Superior temporal gyrus (tissue), 1 donor: ENCODE measurements around the gene ABCD1.
"Not testable (repeated sequence)": the region's sequence is repeated elsewhere in the genome, so short reads cannot be mapped to it uniquely, and the experiment has no call there.

Experiments
- DNase-seq: peaks from one replicate; pipeline ENCODE4 v3.0.0-alpha.2; 2016; ENCODE audit errors: extremely low spot score

Gene ABCD1

DNA sequence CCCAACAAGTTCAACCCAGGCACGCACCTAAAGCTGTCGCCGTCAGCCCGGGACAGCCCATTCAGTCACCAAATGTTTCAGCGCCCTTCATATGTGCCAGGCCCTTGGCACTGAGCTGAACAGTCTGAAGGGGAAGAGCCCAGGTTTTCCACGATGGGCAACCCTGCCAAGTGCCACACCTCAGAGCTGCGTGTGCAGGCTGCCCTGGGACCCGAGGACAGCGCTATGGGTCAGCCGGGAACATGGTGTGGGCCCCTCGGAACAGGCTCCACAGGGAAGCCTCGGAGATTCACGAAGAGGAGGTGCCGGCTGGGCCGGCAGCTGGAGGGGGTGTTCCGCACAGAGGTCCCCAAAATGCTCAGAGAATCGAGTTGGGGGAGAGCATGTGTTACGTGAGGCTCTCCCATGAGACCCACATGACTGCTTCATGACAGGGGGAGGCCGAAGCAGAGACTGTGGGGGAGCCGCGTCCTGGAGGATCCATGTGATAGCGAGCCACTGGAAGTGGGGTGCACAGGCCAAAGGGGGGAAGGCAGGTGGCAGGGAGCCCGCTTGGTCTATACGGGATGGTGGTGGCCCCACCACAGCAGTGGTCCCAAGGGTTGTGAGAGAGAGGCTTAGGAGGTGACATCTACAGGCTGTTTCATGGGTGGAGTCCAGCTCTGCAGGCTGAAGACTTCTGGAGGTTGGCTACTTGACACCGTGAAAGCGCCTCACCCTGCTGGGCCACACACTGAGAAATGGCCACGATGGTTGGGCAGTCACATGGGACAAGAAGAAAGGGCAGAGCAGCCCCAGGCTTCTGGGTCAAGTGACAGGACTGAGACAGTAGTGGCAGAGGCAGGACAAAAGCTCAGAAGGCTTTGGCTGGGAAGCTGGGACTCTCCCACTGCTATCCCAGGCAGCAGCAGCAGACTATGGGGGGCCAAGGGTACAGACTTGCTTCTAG is 14.7 kb upstream of the ABCD1 start:
- no peak for DNase-seq

- no peak for DNase-seq
These were observed 10.4 kb upstream of the ABCD1 start for GRCh38 chrX:153714256-153714655.

DNA sequence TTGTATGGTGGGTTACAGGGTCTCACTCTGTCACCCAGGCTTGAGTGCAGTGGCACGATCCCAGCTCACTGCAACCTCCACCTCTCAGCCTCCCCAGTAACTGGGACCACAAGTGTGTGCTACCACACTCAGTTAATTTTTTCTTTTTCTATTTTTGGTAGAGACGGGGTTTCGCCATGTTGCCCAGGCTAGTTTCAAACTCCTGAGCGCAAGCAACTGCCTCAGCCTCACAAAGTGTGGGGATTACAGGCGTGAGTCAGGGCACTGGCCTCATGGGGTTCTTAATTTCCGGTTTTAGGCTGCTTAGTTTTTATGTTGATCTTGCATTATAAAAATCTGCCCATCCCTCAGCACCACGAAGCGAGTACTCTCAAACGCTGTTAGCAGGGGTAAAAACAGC is 7.2 kb upstream of the ABCD1 start:
- DNase-seq = no peak

DNA sequence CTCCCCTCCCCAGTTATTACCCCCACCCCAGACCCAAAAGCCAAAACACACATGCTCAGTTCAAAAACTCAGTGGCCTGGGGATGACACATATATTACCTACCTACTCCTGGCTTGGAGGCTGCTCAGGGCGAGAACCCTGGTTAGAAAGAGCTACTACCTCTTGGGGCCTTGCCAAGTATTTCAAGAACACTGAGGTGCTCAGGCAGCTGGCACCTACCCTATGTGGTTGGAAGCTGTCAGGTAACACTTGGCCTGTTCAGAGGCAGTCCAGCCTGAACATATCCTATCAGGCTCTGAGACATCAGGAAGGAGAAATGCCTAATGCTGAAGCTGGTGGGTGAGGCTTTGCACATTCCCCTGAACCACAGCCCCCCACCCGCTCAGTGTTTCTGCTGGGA is 5.4 kb upstream of the ABCD1 start:
- no peak for DNase-seq

DNA sequence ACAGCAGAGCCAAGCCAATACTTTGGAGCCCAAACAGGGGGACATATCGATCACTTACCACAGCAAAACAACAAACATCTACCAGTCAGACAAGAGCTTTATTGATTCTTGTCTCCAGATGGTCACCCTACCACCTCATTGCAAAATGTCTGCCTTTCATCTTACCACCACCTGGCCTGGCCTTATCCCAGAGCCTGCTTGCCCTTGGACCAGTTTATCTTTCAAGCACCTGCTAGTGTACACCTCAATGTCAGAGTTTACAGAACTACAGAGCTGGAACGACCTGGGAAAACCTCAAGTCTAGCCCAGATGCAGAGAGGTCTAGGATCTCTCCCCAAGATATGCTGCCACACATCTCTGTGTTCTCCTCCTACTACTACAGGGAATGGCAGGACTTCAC is 5.0 kb upstream of the ABCD1 start:
- no peak for DNase-seq

- no peak for DNase-seq
These were observed 1.8 kb upstream of the ABCD1 start for GRCh38 chrX:153722704-153723350.

GRCh38 chrX:153723351-153724251 is 1.1 kb upstream of the ABCD1 start:
- DNase-seq = no peak

DNA sequence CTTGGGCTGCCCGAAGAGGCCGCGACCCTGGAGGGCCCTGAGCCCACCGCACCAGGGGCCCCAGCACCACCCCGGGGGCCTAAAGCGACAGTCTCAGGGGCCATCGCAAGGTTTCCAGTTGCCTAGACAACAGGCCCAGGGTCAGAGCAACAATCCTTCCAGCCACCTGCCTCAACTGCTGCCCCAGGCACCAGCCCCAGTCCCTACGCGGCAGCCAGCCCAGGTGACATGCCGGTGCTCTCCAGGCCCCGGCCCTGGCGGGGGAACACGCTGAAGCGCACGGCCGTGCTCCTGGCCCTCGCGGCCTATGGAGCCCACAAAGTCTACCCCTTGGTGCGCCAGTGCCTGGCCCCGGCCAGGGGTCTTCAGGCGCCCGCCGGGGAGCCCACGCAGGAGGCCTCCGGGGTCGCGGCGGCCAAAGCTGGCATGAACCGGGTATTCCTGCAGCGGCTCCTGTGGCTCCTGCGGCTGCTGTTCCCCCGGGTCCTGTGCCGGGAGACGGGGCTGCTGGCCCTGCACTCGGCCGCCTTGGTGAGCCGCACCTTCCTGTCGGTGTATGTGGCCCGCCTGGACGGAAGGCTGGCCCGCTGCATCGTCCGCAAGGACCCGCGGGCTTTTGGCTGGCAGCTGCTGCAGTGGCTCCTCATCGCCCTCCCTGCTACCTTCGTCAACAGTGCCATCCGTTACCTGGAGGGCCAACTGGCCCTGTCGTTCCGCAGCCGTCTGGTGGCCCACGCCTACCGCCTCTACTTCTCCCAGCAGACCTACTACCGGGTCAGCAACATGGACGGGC is 579 bp downstream of the ABCD1 start:
- DNase-seq = no peak

DNA sequence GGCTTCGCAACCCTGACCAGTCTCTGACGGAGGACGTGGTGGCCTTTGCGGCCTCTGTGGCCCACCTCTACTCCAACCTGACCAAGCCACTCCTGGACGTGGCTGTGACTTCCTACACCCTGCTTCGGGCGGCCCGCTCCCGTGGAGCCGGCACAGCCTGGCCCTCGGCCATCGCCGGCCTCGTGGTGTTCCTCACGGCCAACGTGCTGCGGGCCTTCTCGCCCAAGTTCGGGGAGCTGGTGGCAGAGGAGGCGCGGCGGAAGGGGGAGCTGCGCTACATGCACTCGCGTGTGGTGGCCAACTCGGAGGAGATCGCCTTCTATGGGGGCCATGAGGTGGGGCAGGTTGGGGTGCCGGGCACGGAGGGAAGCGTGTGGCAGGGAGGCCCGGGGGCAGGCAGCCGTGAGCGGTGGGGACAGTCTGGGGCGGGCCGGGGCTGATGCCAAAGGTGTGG is 1.2 kb downstream of the ABCD1 start:
- DNase-seq = no peak

GRCh38 chrX:153726286-153727122 is 1.8 kb downstream of the ABCD1 start:
- DNase-seq = peak; percentile 20

DNA sequence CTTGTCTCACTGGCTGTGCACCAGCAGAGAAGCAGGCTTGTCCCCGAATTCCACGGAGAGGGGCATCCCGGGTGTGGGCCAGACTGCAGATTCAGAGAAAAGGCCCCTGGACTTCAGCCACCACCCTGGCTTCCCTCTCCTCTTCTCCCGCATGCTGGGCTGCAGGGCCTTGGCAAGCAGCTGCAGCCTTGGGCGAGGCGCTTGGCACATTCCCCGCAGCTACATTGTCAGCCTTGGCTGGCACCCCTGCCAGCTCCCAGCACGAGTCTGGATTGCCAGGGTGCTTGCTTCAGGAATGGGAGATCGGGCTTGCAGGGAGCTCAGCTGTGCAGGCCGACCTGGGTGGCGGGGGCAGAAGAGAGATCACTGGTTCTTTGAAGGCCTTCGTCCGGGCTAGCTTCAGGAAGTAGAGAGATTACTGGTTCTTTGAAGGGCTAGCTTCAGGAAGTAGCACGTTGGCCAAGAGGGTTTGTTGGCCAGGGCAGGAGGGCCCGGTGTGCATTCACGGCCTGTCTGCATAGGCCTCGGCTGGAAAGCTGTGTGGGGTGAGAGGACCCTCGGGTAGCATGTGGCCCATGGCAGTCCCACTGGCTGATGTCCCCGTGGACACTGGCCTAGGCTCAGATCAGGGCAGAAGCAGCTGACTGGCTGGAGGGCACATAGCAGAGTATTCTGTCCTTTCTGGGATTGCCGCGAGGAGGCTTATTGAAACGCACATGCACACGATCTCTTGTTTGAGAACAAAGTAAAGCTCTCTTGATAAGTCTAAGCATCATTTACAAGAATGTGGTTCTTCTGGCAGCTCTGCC is 2.7 kb downstream of the ABCD1 start:
- DNase-seq = peak; percentile 70

GRCh38 chrX:153728095-153728494 is 3.4 kb downstream of the ABCD1 start:
- no peak for DNase-seq

GRCh38 chrX:153728951-153729631 is 4.4 kb downstream of the ABCD1 start:
- no peak for DNase-seq

DNA sequence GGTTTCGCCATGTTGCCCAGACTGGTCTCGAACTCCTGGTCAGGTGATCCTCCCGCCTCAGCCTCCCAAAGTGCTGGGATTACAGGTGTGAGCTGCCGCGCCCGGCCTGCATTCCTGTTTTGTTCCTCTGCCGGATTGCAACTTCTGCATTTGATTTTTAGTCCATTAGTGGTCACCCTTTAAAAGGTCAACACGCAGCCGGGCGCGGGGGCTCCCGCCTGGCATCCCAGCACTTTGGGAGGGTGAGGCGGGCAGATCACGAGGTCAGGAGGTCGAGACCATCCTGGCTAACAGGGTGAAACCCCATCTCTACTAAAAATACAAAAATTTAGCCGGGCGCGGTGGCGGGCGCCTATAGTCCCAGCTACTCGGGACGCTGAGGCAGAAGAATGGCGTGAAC is 5.5 kb downstream of the ABCD1 start:
- DNase-seq = not testable (repeated sequence)

DNA sequence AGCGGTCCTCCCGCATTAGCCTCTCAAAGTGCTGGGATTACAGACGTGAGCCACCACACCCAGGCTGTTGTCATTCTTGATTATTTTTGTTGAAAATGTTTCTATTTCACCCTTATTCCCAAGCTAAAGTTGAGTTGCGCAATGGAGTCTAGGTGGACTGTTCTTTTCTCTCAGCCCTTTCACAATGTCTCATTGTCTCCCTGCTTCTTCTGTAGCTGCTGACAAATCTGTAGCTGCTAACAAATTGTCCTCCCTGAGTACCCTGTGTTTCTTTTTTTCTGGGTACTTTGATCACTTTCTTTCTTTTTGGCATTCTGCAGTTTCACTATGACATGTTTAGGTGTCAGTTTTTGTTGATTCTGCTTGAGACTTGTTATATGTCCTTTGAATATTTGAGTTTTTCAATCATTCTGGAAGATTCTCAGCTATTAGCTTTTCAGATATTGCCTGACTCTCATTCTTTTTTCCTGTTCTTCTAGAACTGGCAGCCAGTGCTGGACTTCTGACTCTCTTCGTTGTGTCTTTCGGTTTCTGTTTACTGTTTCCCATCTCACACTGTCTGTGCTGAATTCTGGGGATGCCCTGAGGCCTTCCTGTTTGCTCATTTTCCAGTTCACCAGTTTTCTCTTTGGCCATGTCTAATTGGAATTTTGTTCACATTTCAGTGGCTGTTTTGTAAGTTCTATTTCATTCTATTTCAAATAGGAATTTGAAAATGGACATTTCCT is 6.6 kb downstream of the ABCD1 start:
- DNase-seq = no peak

DNA sequence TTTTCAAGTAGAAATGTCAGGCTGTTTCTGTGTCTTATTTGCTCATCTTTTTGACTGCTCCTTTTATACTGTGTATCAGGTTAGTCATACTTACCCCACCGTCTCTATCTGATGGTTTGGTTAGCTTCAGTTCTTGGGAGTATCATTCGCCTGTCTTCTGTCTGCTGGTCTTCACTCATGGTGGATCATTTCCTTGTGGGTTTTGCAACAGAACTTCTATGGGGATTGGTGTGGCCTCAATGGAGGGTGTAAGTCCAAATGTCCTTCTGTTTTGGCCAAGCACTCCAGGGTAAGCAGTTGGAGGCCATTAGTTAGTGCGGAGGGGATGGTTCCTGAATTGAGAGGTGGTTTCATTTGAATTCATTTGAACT is 7.2 kb downstream of the ABCD1 start:
- DNase-seq = no peak

DNA sequence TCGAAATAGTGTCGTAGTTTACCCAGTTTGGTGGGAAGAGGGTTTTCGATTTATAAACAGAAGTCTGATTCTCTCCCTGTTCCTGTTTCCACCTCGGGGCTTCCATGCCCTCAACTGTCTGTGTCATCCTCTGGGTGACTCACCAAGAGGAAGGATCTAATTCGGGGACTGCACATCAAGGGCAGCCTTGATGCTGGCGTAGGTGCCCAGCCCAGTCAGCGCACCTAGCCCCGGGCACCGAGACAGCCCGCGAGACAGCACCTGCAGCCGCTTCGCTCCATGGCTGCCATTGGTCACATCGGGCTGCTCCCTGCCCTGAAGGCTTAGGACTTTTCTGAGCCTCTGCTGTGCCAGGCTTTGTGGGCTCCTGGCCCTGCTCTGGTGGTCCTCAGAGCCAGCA is 7.7 kb downstream of the ABCD1 start:
- no peak for DNase-seq

GRCh38 chrX:153733651-153734240 is 9.1 kb downstream of the ABCD1 start:
- DNase-seq = no peak
